ENCODE results near the gene MMP21. TPM values are rescaled to one million over a fixed set of nuclear protein-coding genes. Genes with fewer than 3 reads are reported as not detected.

MMP21 gene
- total RNA-seq, 1 donor from 2014 or later: 0.17 TPM

- no peak for DNase-seq (ENCODE audit: low spot score)
Observed at GRCh38 chr10:125765835-125766234, 9.8 kb downstream of the MMP21 start.

- no peak for DNase-seq (ENCODE audit: low spot score)
Observed at GRCh38 chr10:125762692-125763648, 12.7 kb downstream of the MMP21 start.

- DNase-seq (ENCODE audit: low spot score): no peak
Observed at GRCh38 chr10:125761961-125762360, 13.7 kb downstream of the MMP21 start.

GRCh38 chr10:125757742-125758141, 17.9 kb downstream of the MMP21 start:
- DNase-seq (ENCODE audit: low spot score): no peak

GRCh38 chr10:125756853-125757487, 18.7 kb downstream of the MMP21 start:
- DNase-seq (ENCODE audit: low spot score): no peak

- no peak for DNase-seq (ENCODE audit: low spot score)
Observed at GRCh38 chr10:125756196-125756595, 19.4 kb downstream of the MMP21 start.

- no peak for DNase-seq (ENCODE audit: low spot score)
Observed at GRCh38 chr10:125747417-125747816, 28.2 kb downstream of the MMP21 start.

GRCh38 chr10:125744909-125745308, 30.7 kb downstream of the MMP21 start:
- no peak for DNase-seq (ENCODE audit: low spot score)

- no peak for DNase-seq (ENCODE audit: low spot score)
Observed at GRCh38 chr10:125742465-125742864, 33.2 kb downstream of the MMP21 start.

- no peak for DNase-seq (ENCODE audit: low spot score)
Observed at GRCh38 chr10:125739994-125740679, 35.5 kb downstream of the MMP21 start.

- no peak for DNase-seq (ENCODE audit: low spot score)
Observed at GRCh38 chr10:125738206-125738605, 37.4 kb downstream of the MMP21 start.

- no peak for DNase-seq (ENCODE audit: low spot score)
Observed at GRCh38 chr10:125734823-125735222, 40.8 kb downstream of the MMP21 start.

GRCh38 chr10:125734148-125734547, 41.5 kb downstream of the MMP21 start:
- DNase-seq (ENCODE audit: low spot score): no peak

- no peak for DNase-seq (ENCODE audit: low spot score)
Observed at GRCh38 chr10:125727436-125727835, 48.2 kb downstream of the MMP21 start.

- DNase-seq (ENCODE audit: low spot score): no peak
Observed at GRCh38 chr10:125726914-125727313, 48.7 kb downstream of the MMP21 start.

- no peak for DNase-seq (ENCODE audit: low spot score)
Observed at GRCh38 chr10:125722811-125723210, 52.8 kb downstream of the MMP21 start.

GRCh38 chr10:125721035-125721434, 54.6 kb downstream of the MMP21 start:
- no peak for DNase-seq (ENCODE audit: low spot score)

GRCh38 chr10:125720002-125720382, 55.6 kb downstream of the MMP21 start:
- DNase-seq (ENCODE audit: low spot score): no peak

GRCh38 chr10:125719173-125720001, 56.2 kb downstream of the MMP21 start, which contains the start of gene EDRF1:
Gene EDRF1, plus strand, starts transcription at chr10:125719709. Its CDS starts 99 bp downstream, at chr10:125719808.
- DNase-seq (ENCODE audit: low spot score): peak; percentile 100

Measured in mucosa of gallbladder (tissue), 1 donor.